Measurements from ENCODE around the gene SLC25A17.
"Not testable (repeated sequence)": the region's sequence is repeated elsewhere in the genome, so short reads cannot be mapped to it uniquely, and the experiment has no call there.

The SLC25A17 gene

GRCh38 chr22:40853333-40853732 is 34.2 kb upstream of the SLC25A17 start:
- Histone ChIP-seq H3K27me3 (ENCODE audit: control insufficient read depth, insufficient read depth, low read length) (no peaks in the 10 kb centered on the region), H3K9me3 (ENCODE audit: control insufficient read depth, insufficient read depth, low read length) (no peaks in the 10 kb centered on the region), H3K4me3 (ENCODE audit: low read depth, low read length) (no peak overlapping the region), H3K36me3 (ENCODE audit: control insufficient read depth, insufficient read depth, low read length) (peaks cover under 1% of the 10 kb centered on the region), H3K4me1 (ENCODE audit: control insufficient read depth, insufficient read depth, low read length) (no peaks in the 10 kb centered on the region), H3K9ac (ENCODE audit: low read depth, low read length) (no peak overlapping the region)

- not testable (repeated sequence) for H3K27me3 ChIP-seq (ENCODE audit: control insufficient read depth, insufficient read depth, low read length); H3K4me3 ChIP-seq (ENCODE audit: low read depth, low read length); H3K9ac ChIP-seq (ENCODE audit: low read depth, low read length); H3K4me1 ChIP-seq (ENCODE audit: control insufficient read depth, insufficient read depth, low read length); H3K9me3 ChIP-seq (ENCODE audit: control insufficient read depth, insufficient read depth, low read length)
- peaks cover 21% of the 10 kb centered on the region for H3K36me3 ChIP-seq (ENCODE audit: control insufficient read depth, insufficient read depth, low read length)
These were observed 26.7 kb upstream of the SLC25A17 start for GRCh38 chr22:40845816-40846215.

GRCh38 chr22:40844951-40845350 is 25.8 kb upstream of the SLC25A17 start:
- H3K9me3 ChIP-seq (ENCODE audit: control insufficient read depth, insufficient read depth, low read length), result no peaks in the 10 kb centered on the region
- no peaks in the 10 kb centered on the region for H3K4me1 ChIP-seq (ENCODE audit: control insufficient read depth, insufficient read depth, low read length)
- no peak overlapping the region for H3K4me3 ChIP-seq (ENCODE audit: low read depth, low read length)
- peaks cover 28% of the 10 kb centered on the region for H3K36me3 ChIP-seq (ENCODE audit: control insufficient read depth, insufficient read depth, low read length)
- no peak overlapping the region for H3K9ac ChIP-seq (ENCODE audit: low read depth, low read length)
- H3K27me3 ChIP-seq (ENCODE audit: control insufficient read depth, insufficient read depth, low read length), result no peaks in the 10 kb centered on the region

- Histone ChIP-seq H3K27me3 (ENCODE audit: control insufficient read depth, insufficient read depth, low read length) (no peaks in the 10 kb centered on the region), H3K36me3 (ENCODE audit: control insufficient read depth, insufficient read depth, low read length) (peaks cover 32% of the 10 kb centered on the region), H3K9me3 (ENCODE audit: control insufficient read depth, insufficient read depth, low read length) (no peaks in the 10 kb centered on the region), H3K4me3 (ENCODE audit: low read depth, low read length) (no peak overlapping the region), H3K9ac (ENCODE audit: low read depth, low read length) (no peak overlapping the region), H3K4me1 (ENCODE audit: control insufficient read depth, insufficient read depth, low read length) (no peaks in the 10 kb centered on the region)
These were observed 19.3 kb upstream of the SLC25A17 start for GRCh38 chr22:40838486-40838885.

- Histone ChIP-seq H3K27me3 (ENCODE audit: control insufficient read depth, insufficient read depth, low read length) (no peaks in the 10 kb centered on the region), H3K36me3 (ENCODE audit: control insufficient read depth, insufficient read depth, low read length) (peaks cover 26% of the 10 kb centered on the region), H3K9me3 (ENCODE audit: control insufficient read depth, insufficient read depth, low read length) (no peaks in the 10 kb centered on the region), H3K4me3 (ENCODE audit: low read depth, low read length) (no peak overlapping the region), H3K4me1 (ENCODE audit: control insufficient read depth, insufficient read depth, low read length) (no peaks in the 10 kb centered on the region), H3K9ac (ENCODE audit: low read depth, low read length) (no peak overlapping the region)
These were observed 15.5 kb upstream of the SLC25A17 start for GRCh38 chr22:40834619-40835018.

- Histone ChIP-seq H3K4me3 (ENCODE audit: low read depth, low read length) (no peak overlapping the region), H3K9me3 (ENCODE audit: control insufficient read depth, insufficient read depth, low read length) (no peaks in the 10 kb centered on the region), H3K4me1 (ENCODE audit: control insufficient read depth, insufficient read depth, low read length) (peaks cover 4% of the 10 kb centered on the region), H3K36me3 (ENCODE audit: control insufficient read depth, insufficient read depth, low read length) (peaks cover 6% of the 10 kb centered on the region), H3K9ac (ENCODE audit: low read depth, low read length) (no peak overlapping the region), H3K27me3 (ENCODE audit: control insufficient read depth, insufficient read depth, low read length) (no peaks in the 10 kb centered on the region)
These were observed 10.0 kb upstream of the SLC25A17 start for GRCh38 chr22:40829131-40829530.

GRCh38 chr22:40826984-40827741 is 8.0 kb upstream of the SLC25A17 start:
- peaks cover 4% of the 10 kb centered on the region for H3K4me1 ChIP-seq (ENCODE audit: control insufficient read depth, insufficient read depth, low read length)
- no peaks in the 10 kb centered on the region for H3K27me3 ChIP-seq (ENCODE audit: control insufficient read depth, insufficient read depth, low read length)
- no peaks in the 10 kb centered on the region for H3K9me3 ChIP-seq (ENCODE audit: control insufficient read depth, insufficient read depth, low read length)
- no peak overlapping the region for H3K4me3 ChIP-seq (ENCODE audit: low read depth, low read length)
- peaks cover 4% of the 10 kb centered on the region for H3K36me3 ChIP-seq (ENCODE audit: control insufficient read depth, insufficient read depth, low read length)
- H3K9ac ChIP-seq (ENCODE audit: low read depth, low read length), result no peak overlapping the region

- H3K4me1 ChIP-seq (ENCODE audit: control insufficient read depth, insufficient read depth, low read length); H3K36me3 ChIP-seq (ENCODE audit: control insufficient read depth, insufficient read depth, low read length); H3K27me3 ChIP-seq (ENCODE audit: control insufficient read depth, insufficient read depth, low read length); H3K4me3 ChIP-seq (ENCODE audit: low read depth, low read length); H3K9ac ChIP-seq (ENCODE audit: low read depth, low read length); H3K9me3 ChIP-seq (ENCODE audit: control insufficient read depth, insufficient read depth, low read length): not testable (repeated sequence)
These were observed 7.1 kb upstream of the SLC25A17 start for GRCh38 chr22:40826292-40826691.

GRCh38 chr22:40823426-40823825 is 4.3 kb upstream of the SLC25A17 start:
- H3K36me3 ChIP-seq (ENCODE audit: control insufficient read depth, insufficient read depth, low read length), result no peaks in the 10 kb centered on the region
- no peaks in the 10 kb centered on the region for H3K9me3 ChIP-seq (ENCODE audit: control insufficient read depth, insufficient read depth, low read length)
- no peak overlapping the region for H3K9ac ChIP-seq (ENCODE audit: low read depth, low read length)
- H3K27me3 ChIP-seq (ENCODE audit: control insufficient read depth, insufficient read depth, low read length), result no peaks in the 10 kb centered on the region
- peaks cover 4% of the 10 kb centered on the region for H3K4me1 ChIP-seq (ENCODE audit: control insufficient read depth, insufficient read depth, low read length)
- no peak overlapping the region for H3K4me3 ChIP-seq (ENCODE audit: low read depth, low read length)

GRCh38 chr22:40819599-40820140 is 524 bp upstream of the SLC25A17 start:
- Histone ChIP-seq H3K9ac (ENCODE audit: low read depth, low read length) (peak overlapping the region; percentile 42), H3K27me3 (ENCODE audit: control insufficient read depth, insufficient read depth, low read length) (no peaks in the 10 kb centered on the region), H3K4me1 (ENCODE audit: control insufficient read depth, insufficient read depth, low read length) (peaks cover 2% of the 10 kb centered on the region), H3K36me3 (ENCODE audit: control insufficient read depth, insufficient read depth, low read length) (no peaks in the 10 kb centered on the region), H3K9me3 (ENCODE audit: control insufficient read depth, insufficient read depth, low read length) (no peaks in the 10 kb centered on the region), H3K4me3 (ENCODE audit: low read depth, low read length) (peak overlapping the region; percentile 47)

- H3K27me3 ChIP-seq (ENCODE audit: control insufficient read depth, insufficient read depth, low read length), result no peaks in the 10 kb centered on the region
- H3K9me3 ChIP-seq (ENCODE audit: control insufficient read depth, insufficient read depth, low read length), result no peaks in the 10 kb centered on the region
- peaks cover 2% of the 10 kb centered on the region for H3K4me1 ChIP-seq (ENCODE audit: control insufficient read depth, insufficient read depth, low read length)
- H3K36me3 ChIP-seq (ENCODE audit: control insufficient read depth, insufficient read depth, low read length), result no peaks in the 10 kb centered on the region
- H3K4me3 ChIP-seq (ENCODE audit: low read depth, low read length), result peak overlapping the region; percentile 97
- no peak overlapping the region for H3K9ac ChIP-seq (ENCODE audit: low read depth, low read length)
These were observed 877 bp downstream of the SLC25A17 start for GRCh38 chr22:40818192-40818746.

GRCh38 chr22:40817737-40818136 is 1.4 kb downstream of the SLC25A17 start:
- peak overlapping the region; percentile 5 for H3K4me3 ChIP-seq (ENCODE audit: low read depth, low read length)
- H3K9me3 ChIP-seq (ENCODE audit: control insufficient read depth, insufficient read depth, low read length), result no peaks in the 10 kb centered on the region

More at GRCh38 chr22:40817737-40818136, 1.4 kb downstream of the SLC25A17 start:
- Histone ChIP-seq H3K27me3 (ENCODE audit: control insufficient read depth, insufficient read depth, low read length) (no peaks in the 10 kb centered on the region), H3K9ac (ENCODE audit: low read depth, low read length) (no peak overlapping the region), H3K36me3 (ENCODE audit: control insufficient read depth, insufficient read depth, low read length) (no peaks in the 10 kb centered on the region), H3K4me1 (ENCODE audit: control insufficient read depth, insufficient read depth, low read length) (peaks cover 2% of the 10 kb centered on the region)
